OCI-LY7 (cell line): Measurements from ENCODE around the gene PABPC1L2A. TPM values are rescaled to one million over a fixed set of nuclear protein-coding genes. Genes with fewer than 3 reads are reported as not detected.

Experiments used
- BruUV-seq: library from RNA; stranded (reverse); fragments of 400-500 nt; replicated peaks from 2 replicates; lab custom pipeline; 2021; lab: Mats Ljungman, UMichigan
- CTCF ChIA-PET: fragments of 300-600 bp; sonication (Branson Sonifier 250); formaldehyde crosslinking; loops from one replicate; lab custom pipeline; 2022; ENCODE audit warnings: antibody characterized with exemption; ENCODE audit not compliant: unreplicated experiment; lab: Charles Lee
- POLR2A ChIA-PET: fragments of 300-600 bp; sonication (Branson Sonifier 250); formaldehyde crosslinking; loops from one replicate; lab custom pipeline; 2022; ENCODE audit warnings: antibody characterized with exemption; lab: Charles Lee
- DNase-seq: peaks from one replicate; pipeline ENCODE4 v3.0.0-alpha.2; 2015; ENCODE audit warnings: low spot score
- H2AFZ ChIP-seq: fragments of 200-600 bp; sonication (generic), shearing (Covaris generic); 2 replicates; pipeline ENCODE4 v1.6.1; 2014; ENCODE audit warnings: mild to moderate bottlenecking, antibody characterized with exemption, low read length, moderate library complexity
- H3K27ac ChIP-seq: fragments of 200-600 bp; sonication (generic); 2 replicates; pipeline ENCODE4 v1.5.1; 2014; ENCODE audit warnings: mixed run types, low read depth, mild to moderate bottlenecking, moderate library complexity, low read length, inconsistent platforms; ENCODE audit not compliant: poor library complexity, severe bottlenecking
- H3K36me3 ChIP-seq: fragments of 200-600 bp; sonication (generic); 2 replicates; pipeline ENCODE4 v1.6.1; 2014; ENCODE audit warnings: mild to moderate bottlenecking, antibody characterized with exemption, low read length, moderate library complexity, mixed read lengths; ENCODE audit not compliant: insufficient read depth
- H3K4me1 ChIP-seq: fragments of 200-600 bp; sonication (generic); 2 replicates; pipeline ENCODE4 v1.5.1; 2014; ENCODE audit warnings: mild to moderate bottlenecking, low read length; ENCODE audit not compliant: insufficient read depth, poor library complexity, severe bottlenecking
- H3K4me2 ChIP-seq: fragments of 200-600 bp; sonication (generic); 2 replicates; pipeline ENCODE4 v1.6.1; 2014; ENCODE audit warnings: mild to moderate bottlenecking, low read length
- H3K4me3 ChIP-seq: fragments of 200-600 bp; sonication (generic); 2 replicates; pipeline ENCODE4 v1.5.1; 2014; ENCODE audit warnings: mild to moderate bottlenecking, low read depth, low read length; ENCODE audit not compliant: poor library complexity, severe bottlenecking
- H3K79me2 ChIP-seq: fragments of 200-600 bp; sonication (generic); 2 replicates; pipeline ENCODE4 v1.6.1; 2016; ENCODE audit warnings: low read depth, mild to moderate bottlenecking, low read length, moderate library complexity, mixed read lengths; ENCODE audit not compliant: insufficient read depth
- H3K9me2 ChIP-seq: fragments of 200-600 bp; sonication (generic); 2 replicates; pipeline ENCODE4 v1.6.1; 2016; ENCODE audit warnings: mild to moderate bottlenecking, low read length, mixed read lengths; ENCODE audit not compliant: insufficient read depth
- H3K9me3 ChIP-seq: fragments of 200-600 bp; sonication (generic); 2 replicates; pipeline ENCODE4 v1.6.1; 2014; ENCODE audit warnings: mild to moderate bottlenecking, mixed run types, low read length, mixed read lengths
- H4K20me1 ChIP-seq: fragments of 200-600 bp; sonication (generic); 2 replicates; pipeline ENCODE4 v1.6.1; 2014; ENCODE audit warnings: mild to moderate bottlenecking, antibody characterized with exemption, low read length, moderate library complexity, mixed read lengths; ENCODE audit not compliant: insufficient read depth
- EZH2phosphoT487 ChIP-seq: fragments of 200-600 bp; sonication (generic); IDR thresholded peaks from 2 replicates; pipeline ENCODE4 v1.6.1; 2018; ENCODE audit warnings: low read depth, borderline replicate concordance, mild to moderate bottlenecking, mixed run types, antibody characterized with exemption, low read length, moderate library complexity, mixed read lengths
- intact Hi-C: fragments of 100-400 bp; cut with micrococcal nuclease; formaldehyde crosslinking; loops from one replicate; pipeline ENCODE4 v1.10.0; 2022; ENCODE audit not compliant: unreplicated experiment
- total RNA-seq, 2 experiments: library from RNA; depleted of rRNA in 1 of 2; stranded (reverse); fragments of >200 nt in 1 of 2; shearing (Covaris generic) in 1 of 2; gene quantifications; 2 replicates each; pipeline ENCODE4 v1.2.3, GENCODE V29; 2014 to 2022
- TF ChIP-seq, protein P1 (sequence below): fragments of 200-600 bp; sonication (generic); conservative IDR thresholded peaks from 2 replicates; pipeline ENCODE4 v1.5.1; 2014; ENCODE audit warnings: mild to moderate bottlenecking, antibody characterized with exemption, low read length, moderate library complexity, mixed read lengths

Gene PABPC1L2A
- total RNA-seq, 2 experiments from 2014 or later, result not detected

DNA sequence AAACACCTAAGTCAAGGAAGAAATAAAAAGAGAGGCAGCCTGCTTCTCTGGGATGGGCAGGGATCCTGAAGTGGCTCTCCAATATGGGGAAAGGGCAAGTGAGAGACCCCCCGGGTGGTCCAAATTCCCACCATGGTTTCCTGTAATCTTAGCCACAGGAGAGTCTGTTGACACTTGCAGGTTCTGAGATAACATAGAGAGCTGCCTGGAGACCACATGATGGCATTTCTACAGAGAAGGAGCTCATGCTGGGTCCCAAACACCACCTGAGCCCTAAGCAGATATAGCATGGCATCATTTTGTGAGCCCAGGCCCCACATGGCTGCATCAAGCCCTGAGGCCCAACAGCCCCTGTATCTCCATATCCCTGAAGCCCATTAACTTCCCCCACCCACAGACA lies 50.4 kb downstream of the PABPC1L2A start:
- TF ChIP-seq, protein P1, sequence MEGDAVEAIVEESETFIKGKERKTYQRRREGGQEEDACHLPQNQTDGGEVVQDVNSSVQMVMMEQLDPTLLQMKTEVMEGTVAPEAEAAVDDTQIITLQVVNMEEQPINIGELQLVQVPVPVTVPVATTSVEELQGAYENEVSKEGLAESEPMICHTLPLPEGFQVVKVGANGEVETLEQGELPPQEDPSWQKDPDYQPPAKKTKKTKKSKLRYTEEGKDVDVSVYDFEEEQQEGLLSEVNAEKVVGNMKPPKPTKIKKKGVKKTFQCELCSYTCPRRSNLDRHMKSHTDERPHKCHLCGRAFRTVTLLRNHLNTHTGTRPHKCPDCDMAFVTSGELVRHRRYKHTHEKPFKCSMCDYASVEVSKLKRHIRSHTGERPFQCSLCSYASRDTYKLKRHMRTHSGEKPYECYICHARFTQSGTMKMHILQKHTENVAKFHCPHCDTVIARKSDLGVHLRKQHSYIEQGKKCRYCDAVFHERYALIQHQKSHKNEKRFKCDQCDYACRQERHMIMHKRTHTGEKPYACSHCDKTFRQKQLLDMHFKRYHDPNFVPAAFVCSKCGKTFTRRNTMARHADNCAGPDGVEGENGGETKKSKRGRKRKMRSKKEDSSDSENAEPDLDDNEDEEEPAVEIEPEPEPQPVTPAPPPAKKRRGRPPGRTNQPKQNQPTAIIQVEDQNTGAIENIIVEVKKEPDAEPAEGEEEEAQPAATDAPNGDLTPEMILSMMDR, result no peak
- no peak for TF ChIP-seq EZH2phosphoT487
- no peaks in the 10 kb centered on the region for H4K20me1 ChIP-seq
- H2AFZ ChIP-seq, result no peak overlapping the region
- no peak overlapping the region for H3K4me2 ChIP-seq
- no peaks in the 10 kb centered on the region for H3K36me3 ChIP-seq
- intact Hi-C loops, result no loop called here
- H3K4me1 ChIP-seq, result no peaks in the 10 kb centered on the region
- no peak for DNase-seq
- H3K9me2 ChIP-seq, result no peaks in the 10 kb centered on the region
- ChIA-PET CTCF (no interaction called here), POLR2A (no interaction called here)
- no peak overlapping the region for H3K4me3 ChIP-seq
- H3K79me2 ChIP-seq, result no peaks in the 10 kb centered on the region
- no peaks in the 10 kb centered on the region for H3K9me3 ChIP-seq
- no TSS peak for BruUV-seq
- H3K27ac ChIP-seq, result no peak overlapping the region

Other genes with a start within 250 kb of the PABPC1L2A start
- gene FAM236C, start 166.9 kb downstream of the PABPC1L2A start, total RNA-seq (2014; rRNA removed; shearing (Covaris generic)), result not detected in 2 replicates
- not detected in 2 replicates for gene FAM236C, start 166.9 kb downstream of the PABPC1L2A start, total RNA-seq (2022)
- not detected in 2 replicates for gene FAM236A, start 141.3 kb downstream of the PABPC1L2A start, total RNA-seq (2014; rRNA removed; shearing (Covaris generic))
- gene FAM236A, start 141.3 kb downstream of the PABPC1L2A start, total RNA-seq (2022), result not detected in 2 replicates
- gene DMRTC1, start 135.7 kb downstream of the PABPC1L2A start, total RNA-seq (2014; rRNA removed; shearing (Covaris generic)), result not detected in 2 replicates
- not detected in 2 replicates for gene DMRTC1, start 135.7 kb downstream of the PABPC1L2A start, total RNA-seq (2022)
- gene PABPC1L2B, start 76.6 kb downstream of the PABPC1L2A start, total RNA-seq (2014; rRNA removed; shearing (Covaris generic)), result not detected in 2 replicates
- gene PABPC1L2B, start 76.6 kb downstream of the PABPC1L2A start, total RNA-seq (2022), result not detected in 2 replicates
- gene NAP1L2, start 135.3 kb upstream of the PABPC1L2A start, total RNA-seq (2014; rRNA removed; shearing (Covaris generic)), result not detected in 2 replicates
- not detected in 2 replicates for gene NAP1L2, start 135.3 kb upstream of the PABPC1L2A start, total RNA-seq (2022)